LNCaP clone FGC (cell line): ENCODE results near the gene ST7.

ENCODE experiments used
- DNase-seq: peaks from one replicate; pipeline ENCODE4 v3.0.0-alpha.2; 2011; ENCODE audit warnings: low read depth
- H3K4me3 ChIP-seq: 2 replicates; pipeline ENCODE4 v1.5.1; 2011; ENCODE audit warnings: mild to moderate bottlenecking, low read depth, low read length, control low read depth
- CTCF ChIP-seq: IDR thresholded peaks from 2 replicates; pipeline ENCODE4 v1.5.1; 2012; ENCODE audit warnings: mild to moderate bottlenecking; ENCODE audit not compliant: control insufficient read depth, insufficient read depth; ENCODE audit errors: extremely low read depth

The ST7 gene

GRCh38 chr7:117045927-117046710 lies 92.8 kb downstream of the ST7 start:
- no peak for DNase-seq
- no peak for TF ChIP-seq CTCF
- H3K4me3 ChIP-seq = no peak overlapping the region

GRCh38 chr7:117047496-117047895 lies 94.2 kb downstream of the ST7 start:
- no peak for DNase-seq
- TF ChIP-seq CTCF = no peak
- H3K4me3 ChIP-seq = no peak overlapping the region

GRCh38 chr7:117048114-117048866 lies 95.0 kb downstream of the ST7 start:
- no peak for TF ChIP-seq CTCF
- DNase-seq = no peak
- H3K4me3 ChIP-seq = no peak overlapping the region; the same call in 1 of the 2 replicates

DNA sequence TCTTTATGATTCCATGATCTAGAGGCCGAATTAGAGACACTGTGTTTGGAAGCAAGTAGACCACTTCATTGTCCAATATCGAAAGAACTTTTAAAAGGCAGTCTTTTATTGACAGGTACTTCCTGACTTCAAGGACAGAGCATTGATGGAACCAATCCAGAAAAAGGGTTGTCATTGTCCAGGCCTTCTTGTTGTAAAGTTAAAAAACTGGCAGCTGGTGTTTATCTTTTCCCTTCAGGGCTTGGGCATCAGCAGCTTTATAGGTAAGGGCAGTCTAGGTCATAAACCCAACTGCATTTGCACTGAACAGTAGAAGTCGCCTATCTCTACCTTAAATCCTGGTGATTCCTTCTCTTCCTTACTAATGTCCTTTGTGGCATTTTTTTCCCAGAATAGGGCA lies 95.6 kb downstream of the ST7 start:
- peak; percentile 98 for DNase-seq
- peak overlapping the region; percentile 12 for H3K4me3 ChIP-seq
- no peak for TF ChIP-seq CTCF

GRCh38 chr7:117051808-117052207 lies 98.5 kb downstream of the ST7 start:
- TF ChIP-seq CTCF = no peak
- H3K4me3 ChIP-seq = no peak overlapping the region
- DNase-seq = no peak

- no peak overlapping the region for H3K4me3 ChIP-seq
- TF ChIP-seq CTCF = no peak
- DNase-seq = no peak
Measured at GRCh38 chr7:117053432-117053831, 100.1 kb downstream of the ST7 start.
